GM23338 (cell line): ENCODE data around the gene CACNA1C. TPM values are rescaled to one million over a fixed set of nuclear protein-coding genes. Genes with fewer than 3 reads are reported as not detected.

Source experiments
- ATAC-seq: fragments of 200-7000 bp; cut with Tn5 transposase; 3 replicates; pipeline ENCODE4 v1.9.1; 2020
- DNase-seq: peaks from one replicate; pipeline ENCODE4 v3.0.0-alpha.2; 2015; ENCODE audit warnings: low spot score
- H2AFZ ChIP-seq: fragments of 200-600 bp; sonication (generic); 2 replicates; pipeline ENCODE4 v1.8.0; 2016; ENCODE audit warnings: antibody characterized with exemption, mild to moderate bottlenecking, moderate library complexity
- H3F3A ChIP-seq: fragments of 200-600 bp; sonication (generic); replicated peaks from 2 replicates; pipeline ENCODE4 v1.8.0; 2017; ENCODE audit warnings: antibody characterized with exemption, mixed run types, low read depth
- H3K27ac ChIP-seq: fragments of 200-600 bp; sonication (generic); 2 replicates; pipeline ENCODE4 v1.6.1; 2016; ENCODE audit warnings: low read depth
- H3K27me3 ChIP-seq: fragments of 200-600 bp; sonication (generic); 2 replicates; pipeline ENCODE4 v1.8.0; 2016; ENCODE audit warnings: mild to moderate bottlenecking, mixed run types, moderate library complexity; ENCODE audit not compliant: insufficient read depth
- H3K36me3 ChIP-seq: fragments of 200-600 bp; sonication (generic); 2 replicates; pipeline ENCODE4 v1.8.0; 2016; ENCODE audit warnings: mild to moderate bottlenecking; ENCODE audit not compliant: insufficient read depth
- H3K4me1 ChIP-seq: fragments of 200-600 bp; sonication (generic); 2 replicates; pipeline ENCODE4 v1.8.0; 2016; ENCODE audit warnings: mild to moderate bottlenecking, moderate library complexity; ENCODE audit not compliant: insufficient read depth
- H3K4me2 ChIP-seq: fragments of 200-600 bp; sonication (generic); 2 replicates; pipeline ENCODE4 v1.7.1; 2017; ENCODE audit warnings: mixed run types
- H3K4me3 ChIP-seq: fragments of 200-600 bp; sonication (generic); 2 replicates; pipeline ENCODE4 v1.6.1; 2016; ENCODE audit warnings: mixed run types
- H3K79me2 ChIP-seq: fragments of 200-600 bp; sonication (generic); replicated peaks from 2 replicates; pipeline ENCODE4 v1.8.0; 2017; ENCODE audit warnings: mild to moderate bottlenecking; ENCODE audit not compliant: insufficient read depth
- H3K9me2 ChIP-seq: fragments of 200-600 bp; sonication (generic); 2 replicates; pipeline ENCODE4 v1.8.0; 2017; ENCODE audit not compliant: insufficient read depth
- H4K20me1 ChIP-seq: fragments of 200-600 bp; sonication (generic); replicated peaks from 2 replicates; pipeline ENCODE4 v1.8.0; 2017; ENCODE audit warnings: mild to moderate bottlenecking; ENCODE audit not compliant: insufficient read depth
- H3K27ac Mint-ChIP-seq: 2 replicates; pipeline ENCODE4 v1.8.0; 2020; ENCODE audit warnings: inconsistent platforms, mild to moderate bottlenecking, moderate library complexity, mixed read lengths
- H3K27me3 Mint-ChIP-seq: 3 replicates; pipeline ENCODE4 v1.8.0; 2022; ENCODE audit warnings: low read depth, mild to moderate bottlenecking, moderate library complexity, mixed read lengths, inconsistent platforms; ENCODE audit not compliant: insufficient read depth, poor library complexity
- H3K36me3 Mint-ChIP-seq: 3 replicates; pipeline ENCODE4 v1.8.0; 2021; ENCODE audit warnings: low read depth, mild to moderate bottlenecking, inconsistent platforms, moderate library complexity, mixed read lengths
- H3K4me1 Mint-ChIP-seq: 3 replicates; pipeline ENCODE4 v1.8.0; 2020; ENCODE audit warnings: mild to moderate bottlenecking, inconsistent platforms, mixed read lengths
- H3K4me3 Mint-ChIP-seq: 3 replicates; pipeline ENCODE4 v1.8.0; 2021; ENCODE audit warnings: moderate library complexity, mild to moderate bottlenecking, inconsistent platforms, mixed read lengths
- H3K9me3 Mint-ChIP-seq: 3 replicates; pipeline ENCODE4 v1.8.0; 2020; ENCODE audit warnings: moderate library complexity, mild to moderate bottlenecking, inconsistent platforms, mixed read lengths
- CREB1 ChIP-seq: fragments of 250-450 bp; sonication (Bioruptor Pico); IDR thresholded peaks from 2 replicates; pipeline ENCODE4 v1.5.0; 2020; ENCODE audit warnings: low read depth, mild to moderate bottlenecking, moderate library complexity
- CTCF ChIP-seq, 2 experiments: fragments of 200-600 bp in 1 of 2; sonication (generic) in 1 of 2; conservative IDR thresholded peaks; 2 replicates each; pipeline versions ENCODE4 v1.5.1 to v1.6.1; 2016 to 2017; ENCODE audit warnings: antibody characterized with exemption in 2 of 2, low read depth in 2 of 2, mild to moderate bottlenecking in 2 of 2, moderate library complexity in 1 of 2
- ETS1 ChIP-seq: IDR thresholded peaks from 2 replicates; pipeline ENCODE4 v1.6.1; 2016; ENCODE audit warnings: antibody characterized with exemption
- EZH2 ChIP-seq: fragments of 200-600 bp; sonication (generic); IDR thresholded peaks from one replicate; pipeline ENCODE4 v1.8.0; 2017; ENCODE audit warnings: antibody characterized with exemption, mild to moderate bottlenecking, low read depth; ENCODE audit not compliant: unreplicated experiment
- EZH2phosphoT487 ChIP-seq: fragments of 200-600 bp; sonication (generic); IDR thresholded peaks from one replicate; pipeline ENCODE4 v1.8.1; 2018; ENCODE audit warnings: antibody characterized with exemption; ENCODE audit not compliant: unreplicated experiment
- NANOG ChIP-seq: IDR thresholded peaks from 2 replicates; pipeline ENCODE4 v1.6.1; 2016; ENCODE audit warnings: antibody characterized with exemption, borderline replicate concordance
- REST ChIP-seq: IDR thresholded peaks from one replicate; pipeline ENCODE4 v1.6.1; 2018; ENCODE audit warnings: antibody characterized with exemption; ENCODE audit not compliant: unreplicated experiment
- STAT1 ChIP-seq: IDR thresholded peaks from one replicate; pipeline ENCODE4 v1.6.1; 2016; ENCODE audit warnings: antibody characterized with exemption; ENCODE audit not compliant: unreplicated experiment
- polyA plus RNA-seq: library from polyadenylated mRNA; unstranded; fragments of >200 nt; fragmentation: Nextera tagmentation; extraction: Ambion mirVana; gene quantifications from 2 replicates; pipeline ENCODE4 v1.2.1, GENCODE V29; 2016
- total RNA-seq: library from RNA; depleted of rRNA; stranded (reverse); fragments of >200 nt; shearing (Covaris generic); gene quantifications from 2 replicates; pipeline ENCODE4 v1.2.3, GENCODE V29; 2014

Gene CACNA1C
- total and polyA plus RNA-seq, 2 experiments from 2014 or later = 0.78 to 2.1 TPM

GRCh38 chr12:2679068-2679815, 626.5 kb downstream of the CACNA1C start (continued):
- TF ChIP-seq ETS1 (no peak), EZH2phosphoT487 (no peak), STAT1 (no peak), EZH2 (no peak), CREB1 (no peak), REST (no peak), NANOG (no peak)

- no peak for DNase-seq
- Histone ChIP-seq H3K4me3 (no peak overlapping the region), H3F3A (no peaks in the 10 kb centered on the region; the same call in 1 of the 2 replicates), H3K27me3 (no peaks in the 10 kb centered on the region), H3K9me2 (no peaks in the 10 kb centered on the region), H3K36me3 (no peaks in the 10 kb centered on the region), H3K27ac (no peak overlapping the region), H4K20me1 (no peaks in the 10 kb centered on the region), H3K4me1 (peaks cover 15% of the 10 kb centered on the region), H3K4me2 (no peak overlapping the region), H2AFZ (no peak overlapping the region), H3K79me2 (no peaks in the 10 kb centered on the region)
- ATAC-seq = no peak
- H3K9me3 Mint-ChIP-seq = peaks cover 7% of the 10 kb centered on the region
- peaks cover 18% of the 10 kb centered on the region for H3K4me1 Mint-ChIP-seq
- no peak overlapping the region for H3K27ac Mint-ChIP-seq
- no peak overlapping the region for H3K4me3 Mint-ChIP-seq
- peaks cover 19% of the 10 kb centered on the region for H3K27me3 Mint-ChIP-seq
- peaks cover 4% of the 10 kb centered on the region for H3K36me3 Mint-ChIP-seq
- TF ChIP-seq EZH2phosphoT487 (no peak), EZH2 (no peak), CTCF (conservative IDR thresholded peaks at IDR 0.05; ENCODE audit: low read depth in 2 of 2) (no peak)
These were observed 627.3 kb downstream of the CACNA1C start for GRCh38 chr12:2679816-2680675.
